Upper lobe of left lung (tissue), 6 donors: ENCODE results near the gene IL27RA. TPM values are rescaled to one million over a fixed set of nuclear protein-coding genes. Genes with fewer than 3 reads are reported as not detected.
A peak's percentile ranks its signal among the peaks of the same experiment; 100 is the strongest.

Experiments
- ATAC-seq, 2 donors: fragments of 200-7000 bp; cut with Tn5 transposase; one replicate each; pipeline ENCODE4 v1.9.1; 2022; ENCODE audit warnings: mild to moderate bottlenecking in 2 of 2, moderate library complexity in 2 of 2; ENCODE audit not compliant: low FRiP score in 2 of 2
- DNase-seq, 2 donors: peaks; one replicate each; pipeline ENCODE4 v3.0.0-alpha.2; 2019 to 2020
- H3K27ac ChIP-seq, 4 donors: fragments of 200-600 bp; sonication (generic); one replicate each; pipeline ENCODE4 v1.5.1; 2016 to 2019
- H3K27me3 ChIP-seq, 4 donors: fragments of 200-600 bp; sonication (generic); one replicate each; pipeline ENCODE4 v1.5.1; 2017 to 2019
- H3K36me3 ChIP-seq, 4 donors: fragments of 200-600 bp; sonication (generic); one replicate each; pipeline ENCODE4 v1.5.1; 2016 to 2019
- H3K4me1 ChIP-seq, 4 donors: fragments of 200-600 bp; sonication (generic); one replicate each; pipeline ENCODE4 v1.5.1; 2018 to 2019
- H3K4me3 ChIP-seq, 4 donors: fragments of 200-600 bp; sonication (generic); one replicate each; pipeline ENCODE4 v1.5.1; 2017 to 2019; ENCODE audit warnings: mild to moderate bottlenecking in 2 of 4, moderate library complexity in 1 of 4
- H3K9me3 ChIP-seq, 4 donors: fragments of 200-600 bp; sonication (generic); one replicate each; pipeline ENCODE4 v1.5.1; 2018 to 2019
- EP300 ChIP-seq, 4 donors: sonication (generic); formaldehyde crosslinking; IDR thresholded peaks; one replicate each; pipeline ENCODE4 v1.5.1; 2017; ENCODE audit warnings: antibody characterized with exemption in 4 of 4, control low read depth in 2 of 4
- POLR2A ChIP-seq, 4 donors: fragments of 450-650 bp; IDR thresholded peaks; one replicate each; pipeline ENCODE4 v1.5.1; 2016 to 2017; ENCODE audit warnings: antibody characterized with exemption in 4 of 4, mild to moderate bottlenecking in 2 of 4
- POLR2AphosphoS5 ChIP-seq, 2 donors: sonication (generic); formaldehyde crosslinking; IDR thresholded peaks; one replicate each; pipeline ENCODE4 v1.5.1; 2017; ENCODE audit warnings: antibody characterized with exemption in 2 of 2
- WGBS, 2 donors: methylation state at CpG; one replicate each; pipeline ENCODE4 v1.1.5; 2017 to 2018; 5-methylcytosine and 5-hydroxymethylcytosine counted together
- total RNA-seq, 6 donors: library from RNA; depleted of rRNA in 4 of 6; stranded (reverse); fragments of >200 nt in 4 of 6; gene quantifications; one replicate each; pipeline versions ENCODE4 v1.1.0 to v1.2.1, GENCODE V29; 2016 to 2021
- TF ChIP-seq, protein P1 (sequence below), 6 experiments: fragments of 450-650 bp in 4 of 6; fragments of 200-600 bp in 2 of 6; sonication (generic) in 2 of 6; IDR thresholded peaks; one replicate each; pipeline ENCODE4 v1.5.1; 2016 to 2019; ENCODE audit warnings: antibody characterized with exemption in 6 of 6
- donor health status: DM: no; HTN: no; CAD: no; lungs with moderate emphysema.
- donor health status: DM: no; HTN: yes; CAD: no; lungs with severe emphysema.

Gene IL27RA
- total RNA-seq, 6 donors from 2014 or later: 9.3 to 24.4 (median 14.6) TPM

DNA sequence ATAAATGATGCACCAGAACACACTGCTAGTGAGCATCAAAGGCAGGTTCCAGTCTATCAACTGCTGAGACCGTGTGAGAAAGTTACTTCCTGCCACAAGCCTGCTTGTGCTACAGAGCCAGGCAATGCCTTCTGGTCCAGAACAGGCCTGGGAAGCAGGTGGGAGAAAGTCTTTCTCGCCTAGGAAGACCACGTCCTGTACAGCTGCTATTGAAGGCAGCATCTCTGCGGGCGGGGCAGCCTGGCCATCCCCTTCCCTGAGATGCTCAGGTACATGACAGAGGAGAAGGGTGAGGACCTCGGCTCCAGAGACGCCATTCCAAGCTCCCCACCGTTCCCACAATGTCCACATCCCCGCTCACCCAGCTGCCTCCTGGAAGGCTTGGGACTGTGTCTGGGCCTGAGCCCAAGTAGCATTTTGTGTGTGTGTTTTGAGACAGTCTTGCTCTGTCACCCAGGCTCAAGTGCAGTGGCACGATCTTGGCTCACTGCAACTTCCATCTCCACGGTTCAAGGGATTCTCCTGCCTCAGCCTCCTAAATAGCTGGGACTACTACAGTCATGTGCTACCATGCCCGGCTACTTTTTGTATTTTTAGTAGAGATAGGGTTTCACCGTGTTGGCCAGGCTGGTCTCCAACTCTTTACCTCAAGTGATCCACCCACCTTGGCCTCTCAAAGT is 28.9 kb upstream of the IL27RA start:
- ATAC-seq: no peak
- Histone ChIP-seq H3K27ac (peak overlapping the region; percentile 97 to 100 (median 100)), H3K9me3 (peaks cover 0 to 6% (median 0%) of the 10 kb centered on the region in 4 donors), H3K4me1 (peaks cover 33 to 42% (median 39%) of the 10 kb centered on the region in 4 donors), H3K27me3 (no peaks in the 10 kb centered on the region), H3K36me3 (peaks cover 0 to 2% (median 0%) of the 10 kb centered on the region in 4 donors), H3K4me3 (no peak overlapping the region)
- TF ChIP-seq EP300 (IDR thresholded peaks at IDR 0.05): no peak
- TF ChIP-seq, protein P1, sequence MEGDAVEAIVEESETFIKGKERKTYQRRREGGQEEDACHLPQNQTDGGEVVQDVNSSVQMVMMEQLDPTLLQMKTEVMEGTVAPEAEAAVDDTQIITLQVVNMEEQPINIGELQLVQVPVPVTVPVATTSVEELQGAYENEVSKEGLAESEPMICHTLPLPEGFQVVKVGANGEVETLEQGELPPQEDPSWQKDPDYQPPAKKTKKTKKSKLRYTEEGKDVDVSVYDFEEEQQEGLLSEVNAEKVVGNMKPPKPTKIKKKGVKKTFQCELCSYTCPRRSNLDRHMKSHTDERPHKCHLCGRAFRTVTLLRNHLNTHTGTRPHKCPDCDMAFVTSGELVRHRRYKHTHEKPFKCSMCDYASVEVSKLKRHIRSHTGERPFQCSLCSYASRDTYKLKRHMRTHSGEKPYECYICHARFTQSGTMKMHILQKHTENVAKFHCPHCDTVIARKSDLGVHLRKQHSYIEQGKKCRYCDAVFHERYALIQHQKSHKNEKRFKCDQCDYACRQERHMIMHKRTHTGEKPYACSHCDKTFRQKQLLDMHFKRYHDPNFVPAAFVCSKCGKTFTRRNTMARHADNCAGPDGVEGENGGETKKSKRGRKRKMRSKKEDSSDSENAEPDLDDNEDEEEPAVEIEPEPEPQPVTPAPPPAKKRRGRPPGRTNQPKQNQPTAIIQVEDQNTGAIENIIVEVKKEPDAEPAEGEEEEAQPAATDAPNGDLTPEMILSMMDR (IDR thresholded peaks at IDR 0.05): no peak
- 55 to 74% methylated on average over 13 of the region's 13 CpGs for WGBS, 2 donors
- no peak for DNase-seq

DNA sequence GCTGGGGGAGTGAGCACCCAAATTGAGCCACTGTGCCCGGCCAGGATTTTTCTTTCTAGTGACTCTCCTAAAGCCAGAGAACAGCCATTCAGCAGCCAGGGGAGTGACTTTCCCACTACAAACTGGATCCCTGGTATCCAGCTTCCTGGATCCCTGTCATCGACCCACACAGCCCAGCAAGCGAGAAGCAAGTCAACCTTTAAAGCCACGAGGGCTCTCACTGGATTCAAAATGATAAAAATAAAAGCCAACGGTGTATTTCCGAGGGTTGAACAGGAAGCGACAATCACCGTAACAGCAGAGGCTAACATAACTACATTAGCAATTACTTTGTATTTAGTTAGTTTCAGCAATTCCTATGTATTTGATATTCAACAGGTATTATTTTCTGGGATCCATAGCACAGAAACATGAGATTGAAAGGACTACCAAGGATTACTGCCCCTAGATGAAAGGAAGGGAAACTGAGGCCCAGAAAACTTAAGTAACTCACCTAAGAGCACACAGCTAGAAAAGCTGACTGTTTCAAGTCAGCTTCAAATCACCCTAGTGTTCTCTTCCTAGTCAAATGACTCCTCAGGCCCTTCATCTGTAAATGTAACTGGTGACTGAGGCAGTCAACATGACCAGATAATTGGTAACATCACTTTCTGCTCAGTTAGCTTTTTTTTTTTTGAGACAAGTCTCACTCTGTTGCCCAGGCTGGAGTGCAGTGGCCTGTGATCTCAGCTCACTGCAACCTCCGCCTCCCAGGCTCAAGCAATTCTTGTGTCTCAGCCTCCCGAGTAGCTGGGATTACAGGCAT is 28.1 kb upstream of the IL27RA start:
- H3K27ac ChIP-seq: peak overlapping the region; percentile 97 to 100 (median 100)
- ATAC-seq (no peak), DNase-seq (no peak)
- TF ChIP-seq POLR2A (IDR thresholded peaks at IDR 0.05): no peak
- TF ChIP-seq EP300 (IDR thresholded peaks at IDR 0.05): no peak
- TF ChIP-seq, protein P1 (IDR thresholded peaks at IDR 0.05): no peak
- no peak for TF ChIP-seq POLR2AphosphoS5 (IDR thresholded peaks at IDR 0.05)
- WGBS, 2 donors: 31 to 41% methylated on average over 10 of the region's 10 CpGs
- no peaks in the 10 kb centered on the region for H3K36me3 ChIP-seq
- H3K4me3 ChIP-seq: no peak overlapping the region
- peaks cover 0 to 6% (median 0%) of the 10 kb centered on the region in 4 donors for H3K9me3 ChIP-seq
- peaks cover 33 to 42% (median 39%) of the 10 kb centered on the region in 4 donors for H3K4me1 ChIP-seq
- H3K27me3 ChIP-seq: no peaks in the 10 kb centered on the region

- peak overlapping the region in 3 of 4 donors; percentile 72 to 85 (median 81) for H3K4me3 ChIP-seq
- DNase-seq (peak in 1 of 2 donors; percentile 76), ATAC-seq (peak in 1 of 2 donors; percentile 1)
- no peaks in the 10 kb centered on the region for H3K36me3 ChIP-seq
- H3K27me3 ChIP-seq: no peaks in the 10 kb centered on the region
- peak in 1 of 4 donors; percentile 7 for TF ChIP-seq POLR2A (IDR thresholded peaks at IDR 0.05)
- TF ChIP-seq, protein P1 (IDR thresholded peaks at IDR 0.05): no peak
- WGBS, 2 donors: 25% methylated on average over 13 to 14 of the region's 14 CpGs
- peaks cover 33 to 42% (median 39%) of the 10 kb centered on the region in 4 donors for H3K4me1 ChIP-seq
- H3K9me3 ChIP-seq: no peaks in the 10 kb centered on the region
- H3K27ac ChIP-seq: peak overlapping the region; percentile 97 to 100 (median 100)
Measured at GRCh38 chr19:14004619-14005348, 26.8 kb upstream of the IL27RA start.

DNA sequence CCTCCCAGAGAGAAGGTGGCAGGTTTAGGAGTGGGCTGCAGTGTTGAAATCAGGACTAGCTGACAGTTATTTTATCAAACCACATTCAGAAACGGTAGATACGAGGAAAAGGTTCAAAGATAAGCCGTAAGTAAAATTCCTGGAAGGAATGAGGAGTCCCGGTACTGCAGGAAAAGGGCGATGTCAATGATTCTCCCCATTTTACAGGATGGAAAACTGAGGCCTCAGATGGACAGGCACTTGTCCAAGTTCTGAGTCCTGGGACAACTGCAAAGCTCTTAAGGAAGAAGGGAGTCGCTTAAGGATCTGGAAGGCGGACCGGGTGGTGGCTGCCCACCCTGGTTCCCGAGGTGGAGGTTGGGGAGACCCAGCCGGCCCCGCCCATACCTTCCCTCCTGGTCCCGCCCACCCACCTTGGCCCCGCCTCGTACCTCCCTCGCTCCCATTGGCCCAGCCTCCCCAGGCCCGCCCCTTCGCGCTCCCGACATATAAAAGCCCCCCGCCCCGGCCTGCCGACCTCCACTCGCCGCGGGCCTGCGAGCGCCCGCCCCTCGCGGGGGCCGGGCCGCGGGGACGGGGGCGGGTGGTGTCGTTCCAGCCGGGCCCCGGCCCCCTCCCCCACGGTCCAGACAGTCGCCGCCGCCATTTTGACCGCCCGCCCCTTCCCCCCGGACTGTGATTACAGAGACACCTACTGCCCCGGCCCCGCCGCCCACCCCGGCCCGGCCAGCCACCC is 26.0 kb upstream of the IL27RA start:
- DNase-seq: peak; percentile 94 to 97
- Histone ChIP-seq H3K4me3 (peak overlapping the region; percentile 72 to 91 (median 83)), H3K36me3 (no peaks in the 10 kb centered on the region), H3K4me1 (peaks cover 33 to 42% (median 39%) of the 10 kb centered on the region in 4 donors), H3K27ac (peak overlapping the region; percentile 97 to 100 (median 100)), H3K27me3 (no peaks in the 10 kb centered on the region), H3K9me3 (no peaks in the 10 kb centered on the region)
- 8 to 20% methylated on average over 9 to 25 of the region's 50 CpGs for WGBS, 2 donors
- TF ChIP-seq EP300 (IDR thresholded peaks at IDR 0.05): peak in 1 of 4 donors; percentile 2
- TF ChIP-seq, protein P1 (IDR thresholded peaks at IDR 0.05): no peak
- TF ChIP-seq POLR2A (IDR thresholded peaks at IDR 0.05): peak in 2 of 4 donors; percentile 2 to 68
- peak in 1 of 2 donors; percentile 19 for TF ChIP-seq POLR2AphosphoS5 (IDR thresholded peaks at IDR 0.05)
- ATAC-seq: peak; percentile 84 to 85
